Cardiac muscle cell (in vitro differentiated cells and primary cell): ENCODE measurements around the gene CHAT. TPM values are rescaled to one million over a fixed set of nuclear protein-coding genes. Genes with fewer than 3 reads are reported as not detected.

Experiments used
- DNase-seq, 2 donors: peaks; one replicate each; pipeline versions ENCODE4 v3.0.0 to v3.0.0-alpha.2; 2010 to 2017; ENCODE audit warnings: low read depth in 1 of 2, low spot score in 1 of 2
- H3K27ac ChIP-seq: fragments of 200-600 bp; sonication (generic); 2 replicates; pipeline ENCODE4 v1.5.1; 2016
- H3K27me3 ChIP-seq: fragments of 200-600 bp; sonication (generic); 2 replicates; pipeline ENCODE4 v1.6.0; 2016; ENCODE audit warnings: control low read depth
- H3K36me3 ChIP-seq: fragments of 200-600 bp; sonication (generic); 2 replicates; pipeline ENCODE4 v1.5.1; 2016; ENCODE audit warnings: control low read depth
- H3K4me1 ChIP-seq: fragments of 200-600 bp; sonication (generic); 2 replicates; pipeline ENCODE4 v1.8.1; 2017; ENCODE audit warnings: low read depth, mild to moderate bottlenecking, mixed run types
- H3K4me3 ChIP-seq: fragments of 200-600 bp; sonication (generic); 2 replicates; pipeline ENCODE4 v1.5.1; 2016; ENCODE audit warnings: mild to moderate bottlenecking
- H3K9me3 ChIP-seq: fragments of 200-600 bp; sonication (generic); 2 replicates; pipeline ENCODE4 v1.5.1; 2017; ENCODE audit warnings: low read depth, mild to moderate bottlenecking, control low read depth
- polyA plus RNA-seq: library from polyadenylated mRNA; unstranded; fragments of >200 nt; fragmentation: Nextera tagmentation; extraction: Ambion mirVana; gene quantifications from 2 replicates; pipeline ENCODE4 v1.2.1, GENCODE V29; 2016
- total RNA-seq: library from RNA; depleted of rRNA; stranded (reverse); fragments of >200 nt; gene quantifications from 2 replicates; pipeline ENCODE4 v1.2.3, GENCODE V29; 2016
- TF ChIP-seq, protein P1 (sequence below): IDR thresholded peaks from 2 replicates; pipeline ENCODE4 v1.5.1; 2012; ENCODE audit warnings: low read depth, mild to moderate bottlenecking, low read length

The CHAT gene
- total and polyA plus RNA-seq, 2 experiments from 2014 or later: not detected

DNA sequence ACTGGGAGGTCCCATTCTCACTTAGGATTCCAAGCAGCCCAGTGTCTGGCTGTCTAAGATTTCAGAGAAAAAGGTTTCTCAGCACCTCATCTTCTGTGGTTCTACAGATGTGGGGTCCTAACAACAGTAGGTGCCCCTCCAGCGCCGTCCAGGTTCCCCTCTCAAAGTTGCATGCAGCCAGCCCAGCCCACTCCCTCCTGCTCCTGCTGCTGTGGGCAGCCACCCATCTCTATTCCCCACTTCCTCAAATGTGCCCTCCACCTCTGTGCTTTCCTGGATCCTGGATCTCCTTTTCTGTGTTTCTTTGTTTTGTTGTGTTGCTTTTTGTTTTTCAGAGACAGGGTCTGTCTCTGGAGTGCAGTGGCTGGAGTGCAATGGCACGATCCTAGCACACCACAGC is 17.0 kb upstream of the CHAT start:
- H3K27me3 ChIP-seq: peaks cover 15% of the 10 kb centered on the region
- H3K27ac ChIP-seq: no peak overlapping the region
- DNase-seq: no peak
- no peaks in the 10 kb centered on the region for H3K36me3 ChIP-seq
- H3K4me1 ChIP-seq: no peaks in the 10 kb centered on the region
- TF ChIP-seq, protein P1, sequence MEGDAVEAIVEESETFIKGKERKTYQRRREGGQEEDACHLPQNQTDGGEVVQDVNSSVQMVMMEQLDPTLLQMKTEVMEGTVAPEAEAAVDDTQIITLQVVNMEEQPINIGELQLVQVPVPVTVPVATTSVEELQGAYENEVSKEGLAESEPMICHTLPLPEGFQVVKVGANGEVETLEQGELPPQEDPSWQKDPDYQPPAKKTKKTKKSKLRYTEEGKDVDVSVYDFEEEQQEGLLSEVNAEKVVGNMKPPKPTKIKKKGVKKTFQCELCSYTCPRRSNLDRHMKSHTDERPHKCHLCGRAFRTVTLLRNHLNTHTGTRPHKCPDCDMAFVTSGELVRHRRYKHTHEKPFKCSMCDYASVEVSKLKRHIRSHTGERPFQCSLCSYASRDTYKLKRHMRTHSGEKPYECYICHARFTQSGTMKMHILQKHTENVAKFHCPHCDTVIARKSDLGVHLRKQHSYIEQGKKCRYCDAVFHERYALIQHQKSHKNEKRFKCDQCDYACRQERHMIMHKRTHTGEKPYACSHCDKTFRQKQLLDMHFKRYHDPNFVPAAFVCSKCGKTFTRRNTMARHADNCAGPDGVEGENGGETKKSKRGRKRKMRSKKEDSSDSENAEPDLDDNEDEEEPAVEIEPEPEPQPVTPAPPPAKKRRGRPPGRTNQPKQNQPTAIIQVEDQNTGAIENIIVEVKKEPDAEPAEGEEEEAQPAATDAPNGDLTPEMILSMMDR: no peak
- no peak overlapping the region for H3K4me3 ChIP-seq
- H3K9me3 ChIP-seq: no peaks in the 10 kb centered on the region

DNA sequence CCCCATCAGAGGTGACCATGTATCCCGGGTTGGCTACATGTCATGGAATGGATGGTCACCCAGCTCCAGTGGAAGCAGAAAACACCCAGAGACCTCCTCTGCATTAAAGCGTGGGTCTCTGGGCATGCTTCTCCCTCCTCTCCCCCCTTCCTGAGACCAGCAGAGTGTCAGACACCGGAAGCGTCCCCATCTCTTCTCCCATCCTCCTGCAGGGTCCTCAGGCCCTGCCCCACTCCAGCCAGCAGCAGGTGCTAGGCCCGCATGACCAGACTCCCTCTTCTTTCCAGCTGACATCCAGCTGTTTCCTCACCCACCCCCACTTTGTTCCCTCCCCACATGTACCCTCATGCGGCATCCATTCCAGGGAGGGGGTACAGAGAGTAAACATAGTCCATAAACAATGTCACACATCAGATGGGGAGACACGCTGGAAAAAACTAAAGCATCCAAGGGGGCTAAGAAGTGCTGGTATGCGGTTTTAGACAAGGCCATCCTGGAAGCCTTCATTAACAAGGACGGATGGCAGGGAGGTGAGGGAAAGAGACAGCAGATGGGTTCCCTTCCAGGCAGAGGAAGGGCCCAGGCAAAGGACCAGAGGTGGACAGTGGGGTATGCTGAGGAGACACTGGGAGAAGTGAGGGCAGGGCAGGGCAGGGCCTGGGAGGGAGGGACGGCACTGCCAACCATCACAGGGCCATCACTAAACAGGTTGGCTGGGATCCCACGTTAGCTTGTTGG is 16.2 kb upstream of the CHAT start:
- no peaks in the 10 kb centered on the region for H3K9me3 ChIP-seq
- H3K27ac ChIP-seq: no peak overlapping the region
- H3K4me1 ChIP-seq: no peaks in the 10 kb centered on the region
- peaks cover 23% of the 10 kb centered on the region for H3K27me3 ChIP-seq
- TF ChIP-seq, protein P1: no peak
- no peak for DNase-seq
- no peaks in the 10 kb centered on the region for H3K36me3 ChIP-seq
- H3K4me3 ChIP-seq: no peak overlapping the region

DNA sequence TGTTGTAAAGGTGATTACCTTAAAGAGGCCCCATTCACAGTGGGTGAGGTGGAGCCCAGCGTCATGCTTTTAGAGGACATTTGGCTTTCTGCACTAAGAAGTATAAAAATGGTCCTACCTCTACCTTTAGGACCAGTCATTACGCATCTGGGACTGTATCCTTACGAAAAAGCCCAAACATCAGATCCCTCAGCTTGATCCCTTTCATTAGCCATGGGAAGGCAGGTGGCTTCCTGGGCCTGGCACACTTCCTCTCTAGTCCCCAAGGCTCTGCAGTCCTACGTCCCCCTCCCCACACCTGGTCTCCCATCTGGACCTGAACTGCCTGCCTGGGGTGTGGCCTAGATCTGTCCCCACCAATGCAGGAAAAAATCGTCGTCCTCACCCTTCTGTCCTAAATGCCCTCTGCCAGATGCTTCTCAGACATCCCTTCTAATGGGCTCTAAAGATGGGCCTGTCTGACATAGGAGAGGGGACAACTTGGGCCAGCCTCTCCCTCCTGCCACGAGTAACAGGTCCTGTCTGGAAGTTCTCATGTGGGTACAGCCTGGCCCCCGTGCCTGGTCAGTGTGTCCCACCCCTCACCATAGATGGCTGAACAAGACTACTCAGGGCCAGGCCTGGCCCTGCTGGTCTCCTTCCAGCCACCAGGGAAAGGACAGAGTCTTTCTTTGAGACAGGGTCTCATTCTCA is 15.5 kb upstream of the CHAT start:
- H3K27ac ChIP-seq: no peak overlapping the region
- DNase-seq: no peak
- H3K36me3 ChIP-seq: no peaks in the 10 kb centered on the region
- no peaks in the 10 kb centered on the region for H3K4me1 ChIP-seq
- TF ChIP-seq, protein P1: no peak
- peaks cover 30% of the 10 kb centered on the region for H3K27me3 ChIP-seq
- no peak overlapping the region for H3K4me3 ChIP-seq
- H3K9me3 ChIP-seq: no peaks in the 10 kb centered on the region

DNA sequence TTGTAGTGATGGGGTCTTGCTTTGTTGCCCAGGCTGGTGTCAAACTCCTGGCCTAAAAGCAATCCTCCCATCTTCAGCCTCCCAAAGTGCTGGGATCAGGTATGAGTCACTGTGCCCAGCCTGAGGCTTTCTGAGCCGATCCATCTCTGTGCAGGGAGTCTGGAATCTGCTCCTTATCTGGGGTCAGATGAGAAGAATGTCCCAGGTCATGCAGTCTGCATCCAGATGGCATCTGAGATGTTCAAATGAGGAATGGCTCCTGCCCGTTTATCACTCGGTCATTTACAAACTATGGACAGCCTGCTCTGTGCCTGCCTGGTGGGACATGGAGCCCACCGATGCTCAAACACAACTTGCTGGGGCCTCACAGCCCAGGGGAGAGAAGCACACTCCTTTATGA is 14.9 kb upstream of the CHAT start:
- Histone ChIP-seq H3K27me3 (peaks cover 37% of the 10 kb centered on the region), H3K36me3 (no peaks in the 10 kb centered on the region), H3K4me3 (no peak overlapping the region), H3K27ac (no peak overlapping the region), H3K9me3 (no peaks in the 10 kb centered on the region), H3K4me1 (no peaks in the 10 kb centered on the region)
- TF ChIP-seq, protein P1: no peak
- no peak for DNase-seq

DNA sequence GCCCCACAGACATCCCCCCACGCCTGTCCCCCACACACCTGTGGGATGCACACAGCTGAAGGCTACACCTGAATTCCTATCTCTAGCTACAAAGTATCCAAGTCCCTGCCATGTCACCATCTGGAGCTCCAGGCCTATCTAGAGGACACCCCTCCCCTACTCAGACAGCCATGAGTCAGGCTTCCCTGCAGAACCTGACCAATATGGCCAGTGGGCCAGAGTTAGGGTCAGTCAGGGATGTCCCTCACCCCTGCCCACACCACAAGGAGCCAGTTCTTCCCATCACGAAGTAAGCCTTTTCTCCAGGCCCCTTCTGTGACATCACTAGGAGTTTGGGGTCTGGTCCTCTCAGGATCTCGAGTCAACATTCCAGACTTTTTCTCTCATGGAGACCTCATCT is 14.3 kb upstream of the CHAT start:
- no peak overlapping the region for H3K27ac ChIP-seq
- no peaks in the 10 kb centered on the region for H3K4me1 ChIP-seq
- H3K36me3 ChIP-seq: no peaks in the 10 kb centered on the region
- no peak for DNase-seq
- H3K9me3 ChIP-seq: no peaks in the 10 kb centered on the region
- H3K4me3 ChIP-seq: no peak overlapping the region
- peaks cover 43% of the 10 kb centered on the region for H3K27me3 ChIP-seq
- TF ChIP-seq, protein P1: no peak
